ENCODE data around the gene UMOD.
A peak's percentile ranks its signal among the peaks of the same experiment; 100 is the strongest.

UMOD gene

DNA sequence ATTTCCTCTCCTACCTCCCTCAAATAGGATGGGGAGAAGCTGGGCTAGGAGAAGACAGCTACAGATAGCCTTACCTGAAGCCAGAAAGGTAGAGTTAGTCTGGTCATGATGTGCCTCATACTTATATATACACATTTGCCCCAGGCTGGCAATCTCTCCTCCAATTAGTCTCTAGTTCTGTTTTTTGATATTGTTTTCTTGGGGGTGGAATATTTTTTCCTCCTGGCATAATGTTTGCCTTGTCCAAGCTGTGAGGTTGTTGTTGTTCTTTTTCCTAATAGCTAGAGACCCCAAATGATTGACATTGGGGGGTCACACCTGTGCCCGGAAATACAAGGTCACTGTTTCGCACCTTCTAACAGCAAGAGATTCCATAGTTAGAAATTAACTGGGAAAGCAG, at the start of gene UMOD:
Gene UMOD (minus strand): TSS at position 101 of the 400 bp plus-strand sequence. CDS start 1,978 bp downstream, outside the sequence.
- no peak for DNase-seq

DNA sequence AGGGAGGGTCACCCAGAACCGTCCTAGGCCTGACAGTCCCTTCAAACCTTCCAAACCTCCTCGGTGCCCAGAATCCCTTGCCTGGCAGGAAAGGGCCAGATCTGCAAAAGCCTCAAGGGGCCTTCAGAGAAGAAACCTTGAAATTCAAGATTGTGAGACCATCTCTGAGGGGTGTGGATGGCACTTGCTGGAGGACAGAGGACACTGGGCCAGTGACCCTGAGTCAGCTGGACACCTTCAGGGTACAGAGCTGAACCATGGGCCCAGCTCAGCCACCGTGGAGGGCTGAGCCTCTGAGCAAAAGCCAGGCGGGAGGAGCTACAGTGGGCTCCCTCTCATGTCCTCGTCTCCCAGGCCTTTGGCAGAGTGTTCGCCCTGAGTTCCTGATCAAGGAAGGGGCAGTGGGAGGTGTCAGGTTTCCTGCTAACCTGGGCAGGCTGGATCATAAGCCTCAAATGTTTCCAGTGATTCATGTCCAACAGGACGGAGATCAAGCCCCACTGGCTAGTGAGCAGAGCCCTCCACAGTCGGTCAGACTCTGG, 49.0 kb upstream of the UMOD start:
- no peak for DNase-seq

DNA sequence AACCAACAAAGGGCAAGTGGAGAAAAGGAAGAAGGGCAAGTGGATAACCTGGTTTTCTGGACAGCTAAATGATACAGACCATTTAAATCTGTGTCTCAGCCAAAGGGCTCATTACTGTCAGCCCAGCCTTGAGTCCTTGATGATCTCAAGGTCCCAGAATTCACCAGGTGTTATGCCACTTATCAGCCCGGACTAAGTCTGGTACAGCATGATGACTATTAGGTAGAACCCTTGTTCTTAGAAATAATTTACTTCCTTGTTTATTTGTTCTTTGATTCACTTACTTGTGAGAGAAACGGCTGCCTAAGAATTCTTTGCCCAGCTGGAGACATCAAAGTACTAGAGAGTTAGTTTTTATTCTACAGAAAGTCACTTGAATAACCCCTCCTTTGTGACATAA, 48.6 kb upstream of the UMOD start:
- DNase-seq = no peak

DNA sequence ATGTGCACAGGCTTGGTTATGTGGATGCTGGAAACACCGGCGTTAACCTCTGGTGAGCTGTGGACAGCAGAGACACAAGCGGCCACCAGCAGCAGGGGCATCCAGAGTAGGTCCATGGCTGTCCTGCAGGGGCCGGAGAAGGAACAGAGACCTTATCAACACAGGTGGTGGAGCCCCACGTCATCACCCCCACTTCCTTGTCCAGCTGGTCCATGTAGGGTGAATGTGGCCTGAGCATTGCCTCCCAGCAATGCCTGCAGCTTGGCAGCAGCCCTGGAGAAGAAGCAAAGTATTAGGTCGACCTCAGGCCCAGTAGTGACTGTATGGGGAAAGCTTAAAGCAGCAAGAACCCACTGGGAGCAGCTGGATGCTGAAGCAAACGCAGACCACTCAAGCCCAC, 46.7 kb upstream of the UMOD start:
- DNase-seq = no peak

DNA sequence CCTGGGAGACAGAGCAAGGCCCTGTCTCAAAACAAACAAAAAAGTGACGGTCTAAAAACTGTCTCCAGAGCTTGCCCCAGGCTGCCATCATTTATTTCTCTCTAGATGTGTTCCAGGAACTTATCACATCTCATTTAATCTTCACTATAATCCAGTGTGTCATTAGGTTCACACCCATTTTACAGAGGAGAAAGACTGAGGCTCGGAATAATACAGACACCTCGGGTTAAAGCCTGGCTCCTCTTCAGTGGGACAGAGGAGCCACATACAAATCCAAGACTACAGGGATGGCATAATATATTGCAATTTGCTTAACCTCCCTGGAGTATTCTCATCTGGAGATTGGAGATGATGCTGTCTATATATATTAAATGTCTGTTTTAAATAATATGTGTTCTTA, 46.1 kb upstream of the UMOD start:
- no peak for DNase-seq

DNA sequence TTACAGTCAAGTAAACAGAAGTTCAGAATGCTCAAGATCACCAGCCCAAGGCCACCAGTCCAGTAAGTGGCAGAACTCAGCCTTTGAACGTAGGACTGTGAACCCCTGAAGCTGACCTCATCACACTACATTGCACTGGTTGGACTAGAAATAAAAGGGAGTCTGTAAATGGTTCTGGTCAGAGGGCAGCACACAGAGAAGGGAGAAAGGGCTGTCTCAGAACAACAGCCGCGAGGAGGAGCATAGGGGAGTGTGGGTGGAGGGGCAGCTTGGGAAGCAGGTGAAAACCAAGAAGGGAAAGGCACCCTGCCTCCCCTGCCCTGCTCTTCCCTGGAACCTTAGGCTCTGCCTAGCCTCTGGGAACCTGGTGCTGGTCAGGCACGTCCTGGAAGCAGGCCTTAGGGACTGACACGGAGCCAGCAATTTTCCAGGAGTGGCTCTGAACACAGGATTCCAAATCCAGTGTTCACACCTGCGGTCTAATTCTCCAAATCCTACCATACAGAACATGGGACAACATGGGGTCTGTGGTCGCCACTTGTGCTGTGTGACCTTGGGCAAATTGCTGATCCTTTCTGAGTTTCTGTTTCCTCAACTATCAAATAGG, 45.1 kb upstream of the UMOD start:
- DNase-seq = no peak

DNA sequence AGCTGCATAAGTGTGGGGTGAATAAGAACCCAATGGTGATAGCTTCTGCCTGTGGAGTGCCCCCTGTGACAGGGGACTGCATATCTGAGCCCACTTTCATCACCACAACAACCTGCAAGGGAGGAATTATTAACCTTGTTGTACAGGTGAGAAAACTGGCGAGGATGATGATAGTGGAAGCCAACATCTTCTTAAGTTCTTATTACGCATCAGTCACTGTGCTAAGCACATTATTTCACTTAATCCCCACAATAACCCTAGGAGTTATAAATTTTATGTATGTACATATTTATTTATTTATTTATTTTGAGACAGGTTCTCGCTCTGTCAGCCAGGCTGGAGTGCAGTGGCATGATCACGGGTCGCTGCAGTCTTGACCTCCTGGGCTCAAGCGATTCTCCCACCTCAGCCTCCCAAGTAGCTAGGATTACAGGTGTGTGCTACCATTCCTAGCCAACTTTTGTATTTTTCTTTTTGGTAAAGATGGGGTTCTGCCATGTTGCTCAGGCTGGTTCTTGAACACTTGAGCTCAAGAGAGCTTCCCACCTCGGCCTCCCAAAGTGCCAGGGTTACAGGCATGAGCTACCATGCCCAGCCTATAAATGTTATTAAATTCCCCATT, 44.4 kb upstream of the UMOD start:
- DNase-seq = no peak

DNA sequence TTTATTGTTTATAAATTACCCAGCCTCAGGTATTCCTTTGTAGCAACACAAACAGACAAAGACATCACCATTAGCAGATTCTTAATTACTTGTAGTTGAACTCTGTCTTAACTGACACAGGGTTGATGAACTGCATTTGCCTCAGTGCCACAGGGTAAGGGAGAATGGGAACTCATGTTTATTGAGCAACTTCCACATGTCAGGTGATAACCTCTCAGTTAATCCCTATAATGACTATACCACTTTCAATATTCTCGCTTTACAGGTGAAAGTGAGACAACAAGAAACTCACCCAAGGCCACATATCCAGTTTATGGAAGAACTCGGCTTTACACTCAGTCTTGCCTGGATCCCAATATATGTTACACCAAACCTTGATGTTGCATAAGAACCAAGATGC, 43.4 kb upstream of the UMOD start:
- DNase-seq = no peak

DNA sequence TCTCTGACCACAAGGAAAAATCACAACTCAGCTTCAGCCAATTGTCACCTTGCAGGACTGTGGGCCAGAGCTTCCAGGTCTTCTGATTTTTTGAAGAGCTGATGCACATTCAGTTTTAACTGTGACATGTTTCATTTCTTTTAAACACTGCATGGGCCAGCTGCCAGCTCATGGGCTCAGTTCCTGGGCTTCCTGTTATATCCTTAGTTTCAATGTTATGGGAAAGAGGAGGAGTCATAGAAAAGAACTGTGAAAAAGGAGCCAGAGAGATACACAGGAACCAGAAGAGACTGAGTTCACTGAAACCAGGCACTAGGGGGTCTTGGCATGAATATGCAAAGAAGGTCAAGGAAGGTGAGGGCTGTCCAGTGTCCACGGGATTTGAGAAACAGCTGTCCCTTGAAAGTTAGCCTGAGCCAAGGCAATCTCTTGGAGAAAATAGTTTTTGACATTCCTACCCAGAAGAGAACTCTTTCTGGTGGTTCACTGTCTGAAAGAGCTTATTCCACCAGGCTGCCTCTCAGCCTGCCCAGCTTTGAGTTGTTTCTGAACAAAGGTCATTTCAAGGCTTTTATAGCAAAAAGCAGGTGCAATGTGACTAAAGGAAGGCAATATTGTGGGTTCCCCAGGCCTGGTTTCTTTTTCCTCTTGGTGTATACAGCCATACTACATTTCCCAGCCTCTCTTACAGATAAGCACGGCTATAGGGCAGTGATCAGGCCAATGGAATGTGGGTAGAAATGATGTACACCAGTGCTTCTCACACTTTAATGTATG, 41.5 kb upstream of the UMOD start:
- DNase-seq = no peak

DNA sequence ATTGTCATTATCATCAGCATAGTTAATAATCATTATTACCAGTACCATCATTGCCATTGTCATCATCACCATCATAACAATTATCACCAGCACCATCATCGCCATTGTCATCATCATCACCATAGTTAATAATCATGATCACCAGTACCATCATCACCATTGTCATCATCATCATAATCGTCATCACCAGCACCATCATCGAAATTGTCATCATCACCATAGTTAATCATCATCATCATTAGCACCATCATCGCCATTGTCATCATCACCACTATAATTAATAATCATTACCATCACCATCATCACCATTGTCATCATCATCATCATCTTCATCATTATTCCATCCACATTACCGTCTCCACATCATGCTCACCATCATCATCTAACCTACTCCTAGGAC, 38.5 kb upstream of the UMOD start:
- DNase-seq = no peak

DNA sequence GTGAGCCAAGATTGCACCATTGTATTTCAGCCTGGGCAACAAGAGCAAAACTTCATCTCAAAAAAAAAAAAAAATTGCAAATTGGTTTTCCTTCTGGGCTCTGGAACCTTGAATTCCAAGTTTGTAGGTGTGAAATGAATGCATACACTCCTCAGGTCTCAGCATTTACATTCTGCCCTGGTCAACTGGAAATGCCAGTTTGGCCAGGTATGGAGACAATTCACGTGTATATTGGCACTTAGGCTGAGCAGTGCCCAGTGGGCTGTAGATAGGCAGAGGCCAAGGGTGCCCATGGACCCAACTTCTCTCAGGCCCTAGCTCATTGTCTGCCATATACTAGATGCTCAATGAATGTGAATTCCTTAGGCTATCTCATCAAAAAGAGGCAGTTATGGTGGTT, 36.3 kb upstream of the UMOD start:
- no peak for DNase-seq

DNA sequence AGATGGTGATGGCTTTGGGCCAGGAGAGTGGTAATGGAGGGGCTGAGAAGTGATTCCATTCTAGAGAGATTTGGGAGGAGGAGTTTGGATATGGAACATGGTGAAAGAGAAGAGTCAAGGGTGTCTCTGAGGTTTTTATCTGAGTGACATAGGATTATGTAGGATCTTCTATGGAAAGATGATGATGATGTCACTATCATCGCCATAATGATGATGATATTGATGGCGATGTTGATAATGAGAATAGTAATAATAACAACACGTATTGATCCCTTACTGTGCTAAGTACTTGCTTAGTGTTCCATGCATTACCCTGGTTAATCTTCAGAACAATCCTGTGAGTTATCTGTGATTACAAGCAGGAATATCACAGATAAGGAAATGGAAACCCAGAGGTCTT, 35.5 kb upstream of the UMOD start:
- DNase-seq = no peak

DNA sequence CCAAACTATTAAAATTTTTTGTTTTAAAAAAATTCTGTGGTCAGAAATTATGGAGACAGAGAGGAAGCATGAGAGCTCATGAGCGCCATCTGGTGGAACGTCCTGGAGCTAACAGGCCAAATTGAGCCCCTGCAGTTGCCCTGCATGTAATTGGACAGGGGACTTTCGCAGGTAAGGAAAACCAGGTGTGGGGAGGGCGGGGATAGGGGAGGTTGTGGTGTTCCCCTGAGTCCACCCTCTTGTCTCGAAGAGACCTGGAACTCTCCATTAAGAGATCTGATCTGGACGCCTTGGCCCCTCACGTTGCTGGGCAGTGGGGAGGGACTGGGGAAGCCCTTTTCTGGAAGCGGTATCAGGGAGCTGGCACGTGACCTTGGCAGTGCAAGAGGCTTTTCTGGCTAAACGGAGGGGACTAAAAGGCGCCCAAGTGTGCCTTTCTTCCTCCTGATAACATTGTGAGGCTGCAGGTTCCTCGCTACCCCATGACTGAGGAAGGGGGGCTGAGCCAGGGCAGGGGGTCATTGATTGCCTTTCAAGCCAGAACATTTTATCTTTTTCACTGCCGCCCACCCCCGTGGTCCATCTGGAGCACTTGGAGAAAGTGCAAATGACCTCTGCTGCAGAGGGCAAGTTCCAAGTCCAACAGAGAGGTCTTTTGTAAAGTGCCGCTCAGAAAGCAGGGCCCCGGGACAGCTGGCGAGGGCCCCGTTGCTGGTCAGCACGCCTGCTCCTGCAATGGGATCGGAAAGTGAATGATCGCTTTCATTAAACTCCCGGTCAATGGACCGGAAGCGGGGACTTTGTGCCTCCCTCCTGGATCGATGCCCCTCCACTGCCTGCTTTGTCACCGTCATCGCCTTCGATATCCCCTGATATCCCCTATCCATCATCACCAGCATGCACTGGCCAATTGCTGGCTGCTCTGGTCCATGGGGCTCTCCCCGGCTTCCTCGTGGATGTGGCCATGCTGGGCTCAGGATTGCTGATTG, 33.6 kb upstream of the UMOD start:
- DNase-seq = peak; percentile 4

DNA sequence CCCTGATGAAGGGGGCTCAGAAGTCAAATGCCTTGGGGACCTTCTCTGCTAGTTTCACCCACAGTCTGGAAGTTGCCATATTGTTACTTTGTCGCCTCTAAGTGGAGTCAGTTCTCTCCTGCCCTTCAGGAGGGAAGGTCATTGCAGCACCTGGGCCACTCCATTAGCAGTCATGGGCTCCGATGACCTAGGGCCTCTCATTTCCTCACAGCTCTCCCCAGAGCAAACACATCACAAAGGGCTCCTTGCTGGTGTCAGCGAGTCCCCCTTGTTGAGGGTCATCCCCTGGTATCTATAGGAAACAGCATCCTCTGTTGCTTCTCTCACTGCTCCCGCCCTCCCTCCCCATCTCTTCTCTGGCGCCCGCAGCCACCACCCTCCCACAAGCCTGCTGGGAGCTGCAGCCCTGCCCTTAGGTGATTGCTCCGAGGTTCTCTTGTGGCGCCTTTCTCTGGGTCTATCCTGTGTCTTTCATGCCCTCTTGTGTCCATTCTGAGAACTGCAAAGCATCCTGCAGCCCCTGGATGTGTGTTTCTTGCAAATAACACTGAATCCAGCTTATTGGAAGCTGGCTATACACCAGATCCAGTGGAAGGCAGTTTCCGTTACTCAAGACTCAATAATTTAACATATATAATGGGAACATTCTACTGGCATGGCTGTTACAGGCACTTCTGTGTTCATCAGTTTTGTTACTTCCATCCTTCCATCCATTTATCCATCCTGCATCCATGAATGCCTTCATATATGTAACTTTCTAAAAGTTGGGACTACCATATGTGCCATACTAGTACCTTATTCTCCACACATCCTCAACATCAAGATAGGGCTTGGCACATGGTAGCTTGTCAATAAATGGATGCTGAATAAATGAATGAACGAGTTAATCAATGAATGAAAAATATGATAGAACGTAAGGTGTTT, 30.9 kb upstream of the UMOD start:
- peak; percentile 8 for DNase-seq

DNA sequence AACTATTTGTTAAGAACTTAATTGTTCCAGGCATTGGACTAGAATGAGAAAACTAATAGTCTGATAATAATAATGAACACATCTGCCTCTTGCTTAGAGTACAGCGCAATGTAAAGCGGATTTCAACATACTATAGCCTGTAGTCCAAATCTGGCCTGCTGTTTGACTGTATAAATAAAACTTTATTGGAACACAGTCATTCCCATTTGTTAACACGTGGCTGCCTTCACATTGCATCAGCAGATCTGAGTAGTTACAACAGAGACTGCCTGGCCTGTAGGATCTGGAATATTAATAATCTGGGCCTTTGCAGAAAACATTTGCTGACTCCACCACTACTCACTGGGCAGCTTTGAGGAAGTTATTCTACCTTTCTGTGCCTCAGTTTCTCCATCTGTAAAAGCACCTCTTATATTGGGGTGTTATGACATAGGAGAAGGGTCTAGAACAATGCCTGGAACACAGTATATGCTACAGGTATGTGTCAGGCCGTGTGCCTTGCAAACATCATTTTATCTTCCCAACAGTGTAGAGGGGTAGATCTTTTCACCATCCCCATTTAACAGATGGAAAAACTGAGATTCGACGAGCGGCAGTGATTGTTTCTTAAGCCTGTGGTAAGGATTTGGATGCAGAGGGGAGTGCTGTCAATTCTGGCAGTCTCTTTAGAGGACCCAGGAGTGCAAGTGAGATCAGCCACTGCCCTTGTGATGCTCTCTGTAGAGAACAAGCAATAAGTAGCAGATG, 29.9 kb upstream of the UMOD start:
- DNase-seq = no peak

DNA sequence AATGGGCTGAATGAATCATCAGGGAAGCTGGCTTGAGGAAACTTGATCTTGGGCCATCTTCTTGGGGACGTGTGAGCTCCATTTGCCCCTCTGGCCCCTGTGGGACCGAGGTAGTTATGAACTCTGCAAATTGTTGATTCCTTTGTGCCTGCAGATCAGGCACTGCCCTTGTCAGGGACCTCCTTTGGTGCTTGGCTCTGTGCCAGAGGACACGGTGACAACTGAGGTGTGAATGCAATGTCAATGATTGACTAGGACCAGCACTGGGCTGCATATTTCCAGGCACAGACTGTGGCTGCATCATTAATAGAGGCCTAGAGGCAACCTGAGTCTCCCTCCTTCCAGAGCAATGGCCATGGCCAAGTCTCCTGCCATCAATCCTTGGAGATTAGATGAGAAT, 28.3 kb upstream of the UMOD start:
- DNase-seq = no peak

DNA sequence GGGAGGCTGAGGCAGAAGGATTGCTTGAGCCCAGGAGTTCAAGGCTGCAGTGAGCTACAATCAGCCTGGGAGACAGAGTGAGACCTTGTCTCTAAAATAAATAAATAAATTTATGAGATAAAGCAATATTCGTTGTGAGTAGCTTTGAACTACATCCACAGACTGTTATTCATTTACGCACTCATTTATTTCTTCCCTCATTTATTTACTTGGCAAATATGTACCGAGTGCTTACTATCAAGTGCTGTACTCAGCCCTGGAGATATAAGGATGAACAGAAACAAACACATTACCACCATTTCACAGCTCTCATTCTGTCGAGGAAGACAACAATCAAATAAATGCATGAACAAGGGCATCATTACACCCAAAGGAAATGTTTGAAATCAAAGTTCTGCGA, 24.7 kb upstream of the UMOD start:
- DNase-seq = no peak

DNA sequence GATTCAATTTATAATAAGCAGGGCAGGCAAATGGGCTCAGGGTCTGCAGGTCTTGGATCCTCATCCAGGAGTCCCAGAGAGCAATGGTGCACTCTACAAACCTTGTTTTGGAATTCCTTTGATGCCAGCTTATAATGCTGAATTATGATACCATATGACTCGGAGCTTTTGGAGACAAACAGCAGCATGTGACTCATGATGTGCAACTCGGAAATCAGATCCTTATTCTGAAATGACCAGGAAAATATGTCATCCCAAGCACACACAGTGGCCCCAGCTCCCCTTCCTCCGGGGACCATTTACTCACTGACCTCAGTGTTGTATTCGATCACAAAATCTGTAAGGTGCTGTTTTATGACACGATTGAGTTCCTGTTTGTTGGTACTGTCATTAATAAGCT, 20.2 kb upstream of the UMOD start:
- no peak for DNase-seq

DNA sequence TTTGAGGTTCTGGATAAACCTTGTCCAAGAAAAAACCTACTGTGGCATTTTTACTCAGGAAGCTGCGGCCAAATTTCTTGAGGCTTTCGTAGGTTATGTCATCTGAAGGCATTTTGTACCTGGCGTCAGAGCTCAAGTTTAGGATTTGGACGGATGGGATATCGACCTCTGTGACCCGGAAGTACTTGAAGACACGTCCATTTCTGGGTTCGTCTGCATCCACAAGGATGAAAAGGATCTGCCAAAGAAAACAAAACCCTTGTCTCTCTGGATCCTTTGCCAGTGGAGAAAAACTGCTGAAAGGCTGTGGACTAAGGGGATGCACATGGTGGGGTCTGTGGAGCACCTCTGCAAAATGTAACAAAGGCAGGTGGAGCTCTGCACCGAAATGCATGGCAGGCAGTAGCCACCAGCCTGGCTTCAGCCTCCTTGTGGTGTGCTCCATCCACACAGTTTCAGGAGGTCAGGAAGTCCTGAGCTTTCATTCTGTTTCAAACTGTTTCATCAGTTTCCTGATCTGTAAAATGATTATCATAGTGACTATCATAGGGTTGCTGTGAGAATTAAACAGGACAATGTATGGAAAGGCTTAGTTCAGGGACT, 17.0 kb upstream of the UMOD start:
- DNase-seq = no peak

DNA sequence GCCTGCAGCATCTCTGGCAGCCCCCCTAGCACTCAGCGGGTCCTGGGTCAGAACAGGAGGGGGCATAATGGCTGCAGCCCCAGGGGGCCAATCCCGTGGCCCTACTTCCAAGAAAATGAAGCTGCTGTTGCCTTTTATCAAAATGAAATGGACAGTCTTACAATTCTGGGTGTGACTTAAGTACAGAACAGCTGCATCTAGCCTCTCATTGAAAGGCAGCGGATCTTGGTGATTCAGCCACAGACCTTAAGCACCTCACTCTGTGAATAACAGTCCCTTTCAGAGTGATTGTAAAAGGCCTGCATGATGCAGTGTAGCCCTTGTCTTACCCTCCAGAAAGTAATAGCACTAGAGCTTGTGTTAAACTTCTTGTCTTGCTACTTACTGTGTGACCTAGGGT, 11.5 kb upstream of the UMOD start:
- no peak for DNase-seq

DNA sequence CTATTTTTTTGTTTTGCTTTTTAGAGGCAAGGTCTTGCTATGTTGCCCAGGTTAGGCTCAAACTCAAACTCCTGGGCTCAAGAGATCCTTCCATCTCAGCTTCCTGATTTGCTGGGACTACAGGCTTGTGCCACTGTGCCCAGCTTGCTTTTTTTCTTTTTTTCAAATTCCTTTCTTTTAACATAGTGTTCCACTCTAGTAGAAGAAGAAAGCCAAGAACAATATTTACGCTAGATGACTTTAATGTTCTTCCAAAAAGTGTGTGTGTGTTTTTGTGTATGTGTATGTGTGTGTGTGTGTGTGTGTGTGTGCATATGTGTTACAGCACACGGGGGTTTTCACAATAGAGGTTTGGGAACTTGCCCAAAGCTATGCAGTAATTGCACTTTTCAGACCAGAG, 10.7 kb upstream of the UMOD start:
- DNase-seq = no peak

Measured in NK-92 treated with Interleukin-12 subunit alpha and Interleukin-12 subunit beta, amount 100 ng/mL, for 24 hours (cell line).